IMR-90 (cell line): ENCODE data around the gene BPTF. TPM values are rescaled to one million over a fixed set of nuclear protein-coding genes. Genes with fewer than 3 reads are reported as not detected.

Source experiments
- ATAC-seq: fragments of 200-7000 bp; cut with Tn5 transposase; 2 replicates; pipeline ENCODE4 v1.9.1; 2020; ENCODE audit warnings: low read depth, mild to moderate bottlenecking, moderate library complexity
- BruUV-seq: library from RNA; stranded (reverse); fragments of 400-500 nt; replicated peaks from 2 replicates; lab custom pipeline; 2021; lab: Mats Ljungman, UMichigan
- CTCF ChIA-PET: fragments of 300-600 bp; formaldehyde crosslinking; extraction: SDS; loops from one replicate; lab custom pipeline; 2021; ENCODE audit warnings: antibody characterized with exemption; lab: Yijun Ruan, JAX
- POLR2A ChIA-PET: fragments of 300-600 bp; sonication (Branson Sonifier 250); formaldehyde crosslinking; loops from one replicate; lab custom pipeline; 2022; ENCODE audit warnings: antibody characterized with exemption; ENCODE audit not compliant: unreplicated experiment; lab: Charles Lee
- DNase-seq: peaks from one replicate; pipeline ENCODE4 v3.0.0; 2013
- H2AFZ ChIP-seq: replicated peaks from 2 replicates; pipeline ENCODE3; 2013; ENCODE audit warnings: low read length, mild to moderate bottlenecking; ENCODE audit not compliant: poor library complexity
- H2AK5ac ChIP-seq: 2 replicates; pipeline ENCODE4 v1.6.1; 2013; ENCODE audit warnings: low read depth, low read length, inconsistent platforms
- H2AK9ac ChIP-seq: replicated peaks from 2 replicates; pipeline ENCODE3; 2013; ENCODE audit warnings: mild to moderate bottlenecking, low read depth, low read length, moderate library complexity; ENCODE audit not compliant: poor library complexity
- H2BK120ac ChIP-seq: 2 replicates; pipeline ENCODE4 v1.6.1; 2013; ENCODE audit warnings: low read depth, low read length, inconsistent platforms
- H2BK15ac ChIP-seq: 3 replicates; pipeline ENCODE4 v1.6.1; 2013; ENCODE audit warnings: low read depth, low read length, inconsistent platforms
- H2BK20ac ChIP-seq: 2 replicates; pipeline ENCODE4 v1.6.1; 2013; ENCODE audit warnings: low read depth, mild to moderate bottlenecking, inconsistent platforms, low read length, moderate library complexity
- H2BK5ac ChIP-seq: 2 replicates; pipeline ENCODE4 v1.6.1; 2013; ENCODE audit warnings: mild to moderate bottlenecking, low read depth, low read length, inconsistent platforms; ENCODE audit not compliant: poor library complexity, severe bottlenecking
- H3K14ac ChIP-seq: replicated peaks from 2 replicates; pipeline ENCODE4 v1.6.1; 2013; ENCODE audit warnings: low read depth, low read length, inconsistent platforms
- H3K18ac ChIP-seq: 2 replicates; pipeline ENCODE4 v1.6.1; 2013; ENCODE audit warnings: low read depth, low read length, control low read depth
- H3K23ac ChIP-seq: 2 replicates; pipeline ENCODE4 v1.6.1; 2013; ENCODE audit warnings: low read depth, low read length, inconsistent platforms
- H3K27ac ChIP-seq: 2 replicates; pipeline ENCODE4 v1.5.1; 2013; ENCODE audit warnings: mild to moderate bottlenecking, control low read depth, low read length; ENCODE audit not compliant: insufficient read depth
- H3K27me3 ChIP-seq: 2 replicates; pipeline ENCODE4 v1.6.1; 2013; ENCODE audit warnings: low read length; ENCODE audit not compliant: control insufficient read depth, insufficient read depth
- H3K36me3 ChIP-seq: 2 replicates; pipeline ENCODE4 v1.6.1; 2013; ENCODE audit warnings: low read length, mixed read lengths; ENCODE audit not compliant: control insufficient read depth, insufficient read depth
- H3K4ac ChIP-seq: 2 replicates; pipeline ENCODE4 v1.6.1; 2013; ENCODE audit warnings: low read depth, low read length, inconsistent platforms
- H3K4me1 ChIP-seq: 2 replicates; pipeline ENCODE4 v1.6.1; 2013; ENCODE audit warnings: low read length, mixed read lengths; ENCODE audit not compliant: control insufficient read depth, insufficient read depth
- H3K4me2 ChIP-seq: 2 replicates; pipeline ENCODE4 v1.6.1; 2013; ENCODE audit warnings: low read depth, mild to moderate bottlenecking, control low read depth, low read length, moderate library complexity
- H3K4me3 ChIP-seq: 2 replicates; pipeline ENCODE4 v1.5.1; 2013; ENCODE audit warnings: low read depth, mild to moderate bottlenecking, control low read depth, low read length, moderate library complexity; ENCODE audit not compliant: insufficient read depth
- H3K56ac ChIP-seq: 2 replicates; pipeline ENCODE4 v1.6.1; 2013; ENCODE audit warnings: low read length, inconsistent platforms; ENCODE audit not compliant: insufficient read depth; ENCODE audit errors: extremely low read depth
- H3K79me1 ChIP-seq, 2 experiments: 2 replicates each; pipeline ENCODE4 v1.6.1; 2013; ENCODE audit warnings: low read length in 2 of 2, inconsistent platforms in 1 of 2, low read depth in 1 of 2
- H3K9ac ChIP-seq: 2 replicates; pipeline ENCODE4 v1.6.1; 2013; ENCODE audit warnings: low read depth, low read length, control low read depth
- H3K9me1 ChIP-seq: 2 replicates; pipeline ENCODE4 v1.6.1; 2013; ENCODE audit warnings: low read length, inconsistent platforms; ENCODE audit not compliant: insufficient read depth
- H3K9me3 ChIP-seq: 2 replicates; pipeline ENCODE4 v1.6.1; 2013; ENCODE audit warnings: low read length; ENCODE audit not compliant: control insufficient read depth, insufficient read depth
- H4K20me1 ChIP-seq: 2 replicates; pipeline ENCODE4 v1.6.1; 2013; ENCODE audit warnings: low read length, inconsistent platforms; ENCODE audit not compliant: insufficient read depth
- H4K5ac ChIP-seq: 2 replicates; pipeline ENCODE4 v1.6.1; 2013; ENCODE audit warnings: mild to moderate bottlenecking, low read depth, low read length, control low read depth
- H4K8ac ChIP-seq, 2 experiments: 2 replicates each; pipeline ENCODE4 v1.6.1; 2013; ENCODE audit warnings: low read depth in 2 of 2, low read length in 2 of 2, control low read depth in 1 of 2, inconsistent platforms in 1 of 2
- H4K91ac ChIP-seq: 2 replicates; pipeline ENCODE4 v1.6.1; 2013; ENCODE audit warnings: low read depth, low read length, inconsistent platforms; ENCODE audit not compliant: insufficient read depth
- CHD1 ChIP-seq: IDR thresholded peaks from 2 replicates; pipeline ENCODE4 v1.6.1; 2012; ENCODE audit warnings: low read depth, low read length, improper control_type of control experiment
- FOS ChIP-seq: fragments of 150-350 bp; IDR thresholded peaks from 2 replicates; pipeline ENCODE4 v1.6.1; 2016; ENCODE audit warnings: low read depth, low read length
- MAFK ChIP-seq: IDR thresholded peaks from 2 replicates; pipeline ENCODE4 v1.6.1; 2012; ENCODE audit warnings: low read depth, low read length, improper control_type of control experiment
- NFE2L2 ChIP-seq: fragments of 150-350 bp; IDR thresholded peaks from 2 replicates; pipeline ENCODE4 v1.6.1; 2016; ENCODE audit warnings: low read depth, mild to moderate bottlenecking, low read length
- WGBS, 2 experiments: methylation state at CpG; one replicate each; pipeline versions ENCODE4 v1.1.5 to v1.1.7; 2013; ENCODE audit warnings: missing lambda C conversion rate in 2 of 2; ENCODE audit not compliant: insufficient read length in 1 of 2; ENCODE audit errors: extremely low coverage in 2 of 2; 5-methylcytosine and 5-hydroxymethylcytosine counted together
- dilution Hi-C: fragments of 300-500 bp; cut with HindIII; formaldehyde crosslinking; loops from one replicate; pipeline ENCODE4 v1.14.3; 2018; ENCODE audit warnings: low sequenced_read_pairs; ENCODE audit not compliant: unreplicated experiment
- in situ Hi-C: fragments of 300-500 bp; cut with MboI; formaldehyde crosslinking; loops from 3 replicates; pipeline ENCODE4 v1.14.3; 2019; ENCODE audit warnings: low sequenced_read_pairs, inconsistent platforms, mixed read lengths
- intact Hi-C: fragments of 100-400 bp; cut with micrococcal nuclease; formaldehyde crosslinking; loops from 2 replicates; pipeline ENCODE4 v1.10.0; 2022
- polyA plus RNA-seq, 3 experiments: library from polyadenylated mRNA; depleted of rRNA; stranded (reverse); fragments of >200 nt; gene quantifications; 2 replicates each; pipeline ENCODE4 v1.2.3, GENCODE V29; 2012; ENCODE audit warnings: low replicate concordance in 1 of 3
- total RNA-seq: library from RNA; depleted of rRNA; stranded (reverse); fragments of >200 nt; gene quantifications from 2 replicates; pipeline ENCODE4 v1.2.3, GENCODE V29; 2012

Gene BPTF
- total and polyA plus RNA-seq, 2 of the 4 experiments (the other 2 are of a cell fraction), result 32.3 to 35.7 TPM

DNA sequence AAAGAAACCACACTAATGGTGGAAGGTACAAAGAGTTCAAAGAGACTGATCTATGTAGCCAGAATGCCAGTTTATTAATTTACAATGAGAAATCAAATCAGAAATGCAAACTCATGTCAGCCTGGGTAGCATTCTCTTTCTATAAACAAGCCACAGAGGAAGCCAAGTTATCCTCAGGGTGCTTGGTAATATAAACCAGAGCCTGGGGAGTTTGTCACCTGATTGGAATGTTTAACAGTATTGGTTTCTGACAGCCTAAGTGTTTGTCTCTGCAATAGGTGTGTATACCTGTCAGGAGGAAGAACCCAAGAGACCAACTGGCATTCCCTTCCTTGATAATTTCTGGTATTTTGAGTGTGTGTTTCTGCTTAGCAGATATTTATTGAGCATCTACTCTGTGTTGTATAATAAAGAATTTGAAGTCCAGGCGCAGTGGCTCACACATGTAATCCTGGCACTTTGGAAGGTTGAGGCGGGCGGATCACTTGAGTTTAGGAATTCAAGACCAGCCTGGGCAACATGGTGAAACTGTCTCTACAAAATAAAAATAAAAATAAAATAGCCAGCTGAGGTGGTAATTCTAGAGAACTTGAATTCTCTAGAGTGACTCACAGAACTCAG, 174.1 kb downstream of the BPTF start:
- ATAC-seq (no peak), DNase-seq (peak; percentile 52)
- H3K23ac ChIP-seq, result no peak overlapping the region
- no peak overlapping the region for H4K5ac ChIP-seq
- dilution Hi-C loops (no loop called here), intact Hi-C loops (loop anchor here (10.0 kb wide), 1 partner anchor 205 kb away; no protein-coding TSS in a partner anchor), in situ Hi-C loops (no loop called here)
- H3K9ac ChIP-seq, result no peak overlapping the region
- no peak overlapping the region for H2BK120ac ChIP-seq
- no peak overlapping the region for H3K4me3 ChIP-seq
- ChIA-PET POLR2A (no interaction called here), CTCF (no interaction called here)
- WGBS, 2 experiments, result no CpG with 5 or more reads among the region's 3 CpGs
- H3K79me1 ChIP-seq, result no peaks in the 10 kb centered on the region
- no peaks in the 10 kb centered on the region for H4K20me1 ChIP-seq
- no peak overlapping the region for H2AK5ac ChIP-seq
- H4K91ac ChIP-seq, result no peak overlapping the region
- H3K27me3 ChIP-seq, result no peaks in the 10 kb centered on the region
- no peak overlapping the region for H3K14ac ChIP-seq
- H3K9me3 ChIP-seq, result no peaks in the 10 kb centered on the region
- no TSS peak for BruUV-seq
- H3K18ac ChIP-seq, result no peak overlapping the region
- no peak overlapping the region for H2BK20ac ChIP-seq
- H2AFZ ChIP-seq, result no peak overlapping the region
- no peaks in the 10 kb centered on the region for H3K36me3 ChIP-seq
- no peak overlapping the region for H3K56ac ChIP-seq
- no peaks in the 10 kb centered on the region for H3K9me1 ChIP-seq
- H2AK9ac ChIP-seq, result no peak overlapping the region
- TF ChIP-seq NFE2L2, result peak; percentile 38; the same call in 1 of the 2 replicates
- TF ChIP-seq CHD1, result no peak
- no peak for TF ChIP-seq FOS
- no peak for TF ChIP-seq MAFK
- H3K4ac ChIP-seq, result no peak overlapping the region
- peaks cover 4% of the 10 kb centered on the region; the same call in 1 of the 2 replicates for H3K4me1 ChIP-seq
- H4K8ac ChIP-seq, result no peak overlapping the region
- H2BK15ac ChIP-seq, result no peak overlapping the region
- H3K27ac ChIP-seq, result no peak overlapping the region
- H3K4me2 ChIP-seq, result no peak overlapping the region
- no peak overlapping the region for H2BK5ac ChIP-seq
